H1 (cell line): ENCODE data around the gene RREB1. TPM values are rescaled to one million over a fixed set of nuclear protein-coding genes. Genes with fewer than 3 reads are reported as not detected.

Source experiments
- CTCF ChIA-PET: fragments of 300-600 bp; sonication (Branson Sonifier 250); formaldehyde crosslinking; loops from one replicate; lab custom pipeline; 2021; ENCODE audit not compliant: partially characterized antibody; lab: Charles Lee
- POLR2A ChIA-PET: fragments of 300-600 bp; sonication (Branson Sonifier 250); formaldehyde crosslinking; loops from one replicate; lab custom pipeline; 2021; ENCODE audit warnings: inconsistent platforms; ENCODE audit not compliant: partially characterized antibody; lab: Charles Lee
- DNase-seq, 2 experiments: peaks; one replicate each; pipeline versions ENCODE4 v3.0.0 to v3.0.0-alpha.2; 2010 to 2022; ENCODE audit warnings: low spot score in 2 of 2, low read depth in 1 of 2, mixed read lengths in 1 of 2
- FAIRE-seq: peaks from 2 replicates; lab custom pipeline; 2011; peaks lifted over from hg19 to GRCh38; lab: Jason Lieb, UNC
- H2AFZ ChIP-seq: 2 replicates; pipeline ENCODE4 v1.8.1; 2012; ENCODE audit warnings: low read length, inconsistent platforms
- H2AK5ac ChIP-seq: 2 replicates; pipeline ENCODE4 v1.6.1; 2013; ENCODE audit warnings: low read depth, low read length
- H2BK120ac ChIP-seq: replicated peaks from 2 replicates; pipeline ENCODE3; 2013; ENCODE audit warnings: low read depth, low read length, inconsistent platforms
- H2BK12ac ChIP-seq: 2 replicates; pipeline ENCODE4 v1.6.1; 2013; ENCODE audit warnings: low read depth, low read length
- H2BK15ac ChIP-seq: 2 replicates; pipeline ENCODE4 v1.6.1; 2013; ENCODE audit warnings: low read length
- H2BK20ac ChIP-seq: 2 replicates; pipeline ENCODE4 v1.6.1; 2013; ENCODE audit warnings: low read length
- H2BK5ac ChIP-seq: 2 replicates; pipeline ENCODE4 v1.6.1; 2013; ENCODE audit warnings: low read depth, low read length
- H3K14ac ChIP-seq: 2 replicates; pipeline ENCODE4 v1.6.1; 2013; ENCODE audit warnings: inconsistent platforms; ENCODE audit not compliant: insufficient read length
- H3K18ac ChIP-seq: 2 replicates; pipeline ENCODE4 v1.6.1; 2013; ENCODE audit warnings: low read length; ENCODE audit errors: extremely low read depth
- H3K23ac ChIP-seq: 2 replicates; pipeline ENCODE4 v1.6.1; 2013; ENCODE audit warnings: inconsistent platforms; ENCODE audit not compliant: insufficient read length
- H3K23me2 ChIP-seq: 2 replicates; pipeline ENCODE4 v1.6.1; 2013; ENCODE audit warnings: low read depth, low read length
- H3K27ac ChIP-seq: 2 replicates; pipeline ENCODE4 v1.6.1; 2011; ENCODE audit warnings: low read depth, low read length, inconsistent platforms
- H3K27me3 ChIP-seq, 4 experiments: replicated peaks in 1 of 4; 1 replicate in 1 of 4; 2 replicates in 3 of 4; pipeline versions ENCODE4 v1.6.1 to v1.8.1; 2011 to 2013; ENCODE audit warnings: low read length in 3 of 4, mild to moderate bottlenecking in 3 of 4, inconsistent platforms in 2 of 4, mixed read lengths in 2 of 4, moderate library complexity in 1 of 4; ENCODE audit not compliant: control insufficient read depth in 3 of 4, insufficient read depth in 3 of 4; ENCODE audit errors: extremely low read depth in 1 of 4
- H3K36me3 ChIP-seq, 4 experiments: 2 replicates each; pipeline versions ENCODE4 v1.6.1 to v1.8.1; 2011 to 2013; ENCODE audit warnings: mild to moderate bottlenecking in 4 of 4, low read length in 3 of 4, moderate library complexity in 2 of 4, control low read depth in 1 of 4, inconsistent platforms in 1 of 4; ENCODE audit not compliant: insufficient read depth in 4 of 4, control insufficient read depth in 2 of 4
- H3K4ac ChIP-seq: replicated peaks from 2 replicates; pipeline ENCODE3; 2013; ENCODE audit warnings: low read length, low read depth, mixed read lengths, inconsistent platforms; ENCODE audit not compliant: insufficient read length
- H3K4me1 ChIP-seq, 4 experiments: replicated peaks in 1 of 4; 1 replicate in 1 of 4; 2 replicates in 3 of 4; pipeline versions ENCODE4 v1.6.1 to v1.8.1; 2011 to 2013; ENCODE audit warnings: low read length in 3 of 4, inconsistent platforms in 2 of 4, mixed read lengths in 1 of 4; ENCODE audit not compliant: insufficient read depth in 4 of 4, control insufficient read depth in 3 of 4
- H3K4me2 ChIP-seq, 2 experiments: 2 replicates each; pipeline versions ENCODE4 v1.6.1 to v1.8.1; 2011 to 2013; ENCODE audit warnings: low read depth in 2 of 2, low read length in 2 of 2, control low read depth in 1 of 2, inconsistent platforms in 1 of 2, mild to moderate bottlenecking in 1 of 2; ENCODE audit not compliant: insufficient read depth in 1 of 2
- H3K4me3 ChIP-seq, 4 experiments: fragments of 200-600, 300-600 bp in 1 of 4; sonication (generic), shearing (Covaris generic), sonication (Bioruptor Twin) in 1 of 4; 2 replicates each; pipeline versions ENCODE4 v1.5.1 to v1.8.1; 2011 to 2016; ENCODE audit warnings: low read length in 4 of 4, low read depth in 3 of 4, control low read depth in 2 of 4, inconsistent platforms in 2 of 4, mild to moderate bottlenecking in 2 of 4, mixed read lengths in 1 of 4, moderate library complexity in 1 of 4; ENCODE audit not compliant: insufficient read depth in 2 of 4; ENCODE audit errors: extremely low read depth in 1 of 4
- H3K56ac ChIP-seq: replicated peaks from 2 replicates; pipeline ENCODE3; 2013; ENCODE audit warnings: low read depth, mild to moderate bottlenecking, mixed read lengths, low read length, inconsistent platforms; ENCODE audit not compliant: insufficient read length
- H3K79me1 ChIP-seq: 2 replicates; pipeline ENCODE4 v1.6.1; 2013; ENCODE audit warnings: low read depth, low read length, control low read depth
- H3K79me2 ChIP-seq, 2 experiments: 2 replicates each; pipeline versions ENCODE4 v1.6.1 to v1.8.1; 2012 to 2013; ENCODE audit warnings: low read length in 2 of 2, mild to moderate bottlenecking in 2 of 2, inconsistent platforms in 1 of 2; ENCODE audit not compliant: insufficient read depth in 2 of 2, control insufficient read depth in 1 of 2
- H3K9ac ChIP-seq, 4 experiments: replicated peaks in 1 of 4; 1 replicate in 1 of 4; 2 replicates in 3 of 4; pipeline versions ENCODE4 v1.6.1 to v1.8.1; 2011 to 2013; ENCODE audit warnings: low read depth in 3 of 4, low read length in 3 of 4, control low read depth in 2 of 4, mild to moderate bottlenecking in 2 of 4, moderate library complexity in 2 of 4, inconsistent platforms in 1 of 4; ENCODE audit errors: extremely low read depth in 1 of 4
- H3K9me3 ChIP-seq, 2 experiments: 2 replicates each; pipeline versions ENCODE4 v1.6.1 to v1.8.1; 2012 to 2013; ENCODE audit warnings: mild to moderate bottlenecking in 2 of 2, moderate library complexity in 2 of 2, control low read depth in 1 of 2, inconsistent platforms in 1 of 2, low read depth in 1 of 2, low read length in 1 of 2, mixed read lengths in 1 of 2; ENCODE audit not compliant: insufficient read depth in 2 of 2
- H4K20me1 ChIP-seq, 2 experiments: replicated peaks in 1 of 2; 2 replicates each; pipeline versions ENCODE3 to v1.8.1; 2011 to 2013; ENCODE audit warnings: inconsistent platforms in 2 of 2, low read length in 2 of 2, mild to moderate bottlenecking in 1 of 2; ENCODE audit not compliant: insufficient read depth in 2 of 2, control insufficient read depth in 1 of 2
- H4K5ac ChIP-seq: 2 replicates; pipeline ENCODE4 v1.6.1; 2013; ENCODE audit warnings: low read length, low read depth, mixed read lengths, inconsistent platforms; ENCODE audit not compliant: insufficient read length
- H4K8ac ChIP-seq: 2 replicates; pipeline ENCODE4 v1.8.0; 2013; ENCODE audit warnings: mild to moderate bottlenecking, moderate library complexity, low read length, inconsistent platforms; ENCODE audit not compliant: insufficient read depth; ENCODE audit errors: extremely low read depth
- H4K91ac ChIP-seq: replicated peaks from 2 replicates; pipeline ENCODE3; 2013; ENCODE audit warnings: low read length, mixed read lengths, inconsistent platforms; ENCODE audit not compliant: insufficient read length
- ASH2L ChIP-seq: fragments of 200-600, 300-600 bp; sonication (generic); IDR thresholded peaks from one replicate; pipeline ENCODE4 v1.7.1; 2017; ENCODE audit warnings: low read length
- BRCA1 ChIP-seq: IDR thresholded peaks from 2 replicates; pipeline ENCODE4 v1.6.1; 2012; ENCODE audit warnings: low read depth, low read length, improper control_type of control experiment
- CBX5 ChIP-seq: fragments of 300-800, 300-1000 bp; sonication (generic); IDR thresholded peaks from 2 replicates; pipeline ENCODE4 v1.7.1; 2016; ENCODE audit warnings: antibody characterized with exemption, low read length, low read depth
- CREB1 ChIP-seq: IDR thresholded peaks from 2 replicates; pipeline ENCODE4 v1.6.1; 2012; ENCODE audit warnings: inconsistent platforms
- E2F6 ChIP-seq: IDR thresholded peaks from 2 replicates; pipeline ENCODE4 v1.6.1; 2012; ENCODE audit warnings: inconsistent platforms
- KDM1A ChIP-seq: fragments of 200-600, 300-600 bp; sonication (generic); IDR thresholded peaks from 2 replicates; pipeline ENCODE4 v1.7.1; 2016; ENCODE audit warnings: mild to moderate bottlenecking, low read length, borderline replicate concordance
- PHF8 ChIP-seq: fragments of 200-600 bp; sonication (generic); conservative IDR thresholded peaks from 2 replicates; pipeline ENCODE4 v1.7.1; 2012; ENCODE audit warnings: low read depth, mild to moderate bottlenecking, inconsistent platforms, low read length, moderate library complexity
- POLR2AphosphoS5 ChIP-seq: IDR thresholded peaks from 2 replicates; pipeline ENCODE4 v1.6.1; 2011; ENCODE audit warnings: low read depth, low read length
- RBBP5 ChIP-seq: IDR thresholded peaks from 2 replicates; pipeline ENCODE4 v1.7.1; 2012; ENCODE audit warnings: low read depth, mild to moderate bottlenecking, inconsistent platforms, low read length, moderate library complexity, borderline replicate concordance
- RFX5 ChIP-seq: IDR thresholded peaks from 2 replicates; pipeline ENCODE4 v1.6.1; 2011; ENCODE audit warnings: low read depth, low read length, improper control_type of control experiment, borderline replicate concordance
- SP4 ChIP-seq: IDR thresholded peaks from 2 replicates; pipeline ENCODE4 v1.6.1; 2012; ENCODE audit warnings: low read length, inconsistent platforms
- TCF12 ChIP-seq: IDR thresholded peaks from 2 replicates; pipeline ENCODE4 v1.6.1; 2011; ENCODE audit warnings: low read depth, mild to moderate bottlenecking, low read length
- TEAD4 ChIP-seq: IDR thresholded peaks from 2 replicates; pipeline ENCODE4 v1.6.1; 2012; ENCODE audit warnings: low read depth, low read length, inconsistent platforms, mixed read lengths
- USF2 ChIP-seq: IDR thresholded peaks from 2 replicates; pipeline ENCODE4 v1.6.1; 2011; ENCODE audit warnings: low read length, improper control_type of control experiment
- WGBS, 2 experiments: shearing (Covaris generic) in 1 of 2; methylation state at CpG; one replicate each; pipeline versions ENCODE4 v1.1.6 to v1.1.7; 2013 to 2015; ENCODE audit warnings: low lambda C conversion rate in 2 of 2, mixed read lengths in 2 of 2, inconsistent platforms in 1 of 2, low coverage in 1 of 2, missing lambda C conversion rate in 1 of 2; ENCODE audit not compliant: insufficient replicate concordance in 2 of 2, insufficient coverage in 1 of 2, insufficient read length in 1 of 2; ENCODE audit errors: extremely low coverage in 1 of 2, missing lambda C conversion rate in 1 of 2; 5-methylcytosine and 5-hydroxymethylcytosine counted together
- polyA plus RNA-seq, 7 experiments: library from polyadenylated mRNA; depleted of rRNA in 3 of 7; stranded (reverse) in 5 of 7; unstranded in 2 of 7; fragments of >200 nt in 5 of 7; fragments of 200-250 nt in 2 of 7; gene quantifications; 1 replicate in 5 of 7; 2 replicates in 1 of 7; 4 replicates in 1 of 7; pipeline versions ENCODE4 v1.2.1 to v1.2.3, GENCODE V29; 2011 to 2013; ENCODE audit warnings: missing spikeins in 2 of 7, mixed read lengths in 2 of 7
- total RNA-seq: library from RNA; stranded (reverse); fragmentation: NEBNext Ultra II Directional; extraction: Animal tissue kit (Norgen Biotek cat#: 25700); gene quantifications from 2 replicates; pipeline ENCODE4 v1.2.1, GENCODE V29; 2021

Gene RREB1
- total and polyA plus RNA-seq, 2 of the 8 experiments (the other 6 are each of a cell fraction or from before 2014, with no cell fraction given) = 3.9 to 34.7 TPM

GRCh38 chr6:7190791-7191190 is 83.0 kb downstream of the RREB1 start:
- Histone ChIP-seq H4K8ac (no peak overlapping the region), H2BK120ac (no peak overlapping the region), H2BK20ac (no peak overlapping the region), H3K18ac (no peak overlapping the region), H2AK5ac (no peak overlapping the region), H3K36me3 (peaks cover 0 to 20% (median 5%) of the 10 kb centered on the region in 4 experiments; a peak in 4 of 8 replicates), H3K9me3 (no peaks in the 10 kb centered on the region), H2BK15ac (no peak overlapping the region), H4K20me1 (no peaks in the 10 kb centered on the region), H3K4me1 (peaks cover 0 to 6% (median 4%) of the 10 kb centered on the region in 4 experiments; a peak in 6 of 7 replicates), H3K23ac (no peak overlapping the region), H2BK12ac (no peak overlapping the region), H3K4me3 (no peak overlapping the region), H4K91ac (no peak overlapping the region), H3K79me2 (no peaks in the 10 kb centered on the region), H3K4ac (no peak overlapping the region), H2BK5ac (no peak overlapping the region), H2AFZ (no peak overlapping the region), H3K79me1 (peaks cover 2% of the 10 kb centered on the region; the same call in 1 of the 2 replicates), H3K23me2 (no peaks in the 10 kb centered on the region), H3K4me2 (no peak overlapping the region), H4K5ac (no peak overlapping the region), H3K56ac (no peak overlapping the region), H3K27me3 (no peaks in the 10 kb centered on the region), H3K14ac (no peak overlapping the region), H3K9ac (no peak overlapping the region), H3K27ac (no peak overlapping the region)
- POLR2A ChIA-PET = no interaction called here
- CTCF ChIA-PET = interaction anchor here (0.7 to 1.2 kb wide), 2 partner anchors 20 to 48 kb away, joined by 3 read pairs; no protein-coding TSS in a partner anchor
- FAIRE-seq = no peak
- 85% methylated on average over 2 of the region's 2 CpGs; no CpG with 5 or more reads in 1 of the 2 experiments for WGBS, 2 experiments
- DNase-seq = no peak
- TF ChIP-seq CBX5 (no peak), POLR2AphosphoS5 (no peak), SP4 (no peak), TCF12 (no peak), CREB1 (no peak), USF2 (no peak), ASH2L (no peak), RFX5 (no peak), RBBP5 (no peak), E2F6 (no peak), TEAD4 (no peak), KDM1A (no peak), BRCA1 (no peak), PHF8 (no peak)
